Tibial nerve (tissue), 4 donors: Measurements from ENCODE around the gene C1orf159. TPM values are rescaled to one million over a fixed set of nuclear protein-coding genes. Genes with fewer than 3 reads are reported as not detected.
"Not testable (repeated sequence)": the region's sequence is repeated elsewhere in the genome, so short reads cannot be mapped to it uniquely, and the experiment has no call there.

Experiments
- DNase-seq, 2 donors: peaks; one replicate each; pipeline ENCODE4 v3.0.0-alpha.2; 2019; ENCODE audit warnings: low spot score in 2 of 2
- H3K27ac ChIP-seq, 4 donors: fragments of 200-600 bp; sonication (generic) in 3 of 4; one replicate each; pipeline ENCODE4 v1.5.1; 2017 to 2019; ENCODE audit warnings: mild to moderate bottlenecking in 1 of 4
- H3K27me3 ChIP-seq, 2 donors: fragments of 200-600 bp; sonication (generic) in 1 of 2; one replicate each; pipeline versions ENCODE4 v1.5.1 to v1.6.0; 2017 to 2019
- H3K36me3 ChIP-seq, 3 donors: fragments of 200-600 bp; sonication (generic); one replicate each; pipeline ENCODE4 v1.5.1; 2018 to 2019
- H3K4me1 ChIP-seq, 4 donors: fragments of 200-600 bp; sonication (generic) in 3 of 4; one replicate each; pipeline ENCODE4 v1.5.1; 2017 to 2019
- H3K4me3 ChIP-seq, 4 donors: fragments of 200-600 bp; sonication (generic) in 3 of 4; one replicate each; pipeline ENCODE4 v1.5.1; 2017 to 2019; ENCODE audit warnings: mild to moderate bottlenecking in 1 of 4, moderate library complexity in 1 of 4
- H3K9me3 ChIP-seq, 4 donors: fragments of 200-600 bp; sonication (generic) in 3 of 4; one replicate each; pipeline ENCODE4 v1.5.1; 2017 to 2019
- CTCF ChIP-seq, 5 experiments: fragments of 200-600 bp in 3 of 5; fragments of 450-650 bp in 2 of 5; sonication (generic) in 3 of 5; IDR thresholded peaks; one replicate each; pipeline ENCODE4 v1.5.1; 2016 to 2019; ENCODE audit warnings: antibody characterized with exemption in 5 of 5, mild to moderate bottlenecking in 3 of 5, moderate library complexity in 2 of 5
- EP300 ChIP-seq, 2 donors: sonication (generic); formaldehyde crosslinking; IDR thresholded peaks; one replicate each; pipeline ENCODE4 v1.6.1; 2017; ENCODE audit warnings: antibody characterized with exemption in 2 of 2, mild to moderate bottlenecking in 1 of 2
- POLR2A ChIP-seq, 2 donors: fragments of 450-650 bp; IDR thresholded peaks; one replicate each; pipeline ENCODE4 v1.6.1; 2017; ENCODE audit warnings: antibody characterized with exemption in 2 of 2, mild to moderate bottlenecking in 2 of 2, moderate library complexity in 2 of 2
- WGBS, 2 donors: methylation state at CpG; one replicate each; pipeline ENCODE4 v1.1.5; 2018; 5-methylcytosine and 5-hydroxymethylcytosine counted together
- total RNA-seq, 4 donors: library from RNA; depleted of rRNA; stranded (reverse); fragments of >200 nt; gene quantifications; one replicate each; pipeline ENCODE4 v1.1.0, GENCODE V29; 2016

C1orf159 gene
- total RNA-seq, 4 donors from 2014 or later: 18.4 to 29.4 (median 23.1) TPM

- Histone ChIP-seq H3K4me3 (peak overlapping the region; percentile 24 to 55 (median 44)), H3K36me3 (peaks cover 0 to 12% (median 0%) of the 10 kb centered on the region in 3 donors), H3K27ac (peak overlapping the region in 1 of 4 donors; percentile 10), H3K27me3 (peaks cover 0 to 81% of the 10 kb centered on the region in 2 donors), H3K4me1 (peaks cover 0 to 56% (median 17%) of the 10 kb centered on the region in 4 donors), H3K9me3 (no peaks in the 10 kb centered on the region)
- DNase-seq: peak; percentile 82 to 85
- 5 to 7% methylated on average over 34 to 47 of the region's 69 CpGs for WGBS, 2 donors
- TF ChIP-seq EP300 (IDR thresholded peaks at IDR 0.05) (no peak), CTCF (IDR thresholded peaks at IDR 0.05) (no peak), POLR2A (IDR thresholded peaks at IDR 0.05) (no peak)
These were observed 56.2 kb downstream of the C1orf159 start for GRCh38 chr1:1059494-1060280.

GRCh38 chr1:1058921-1059493, 56.9 kb downstream of the C1orf159 start:
- Histone ChIP-seq H3K27me3 (peaks cover 0 to 74% of the 10 kb centered on the region in 2 donors), H3K4me1 (peaks cover 0 to 53% (median 15%) of the 10 kb centered on the region in 4 donors), H3K36me3 (peaks cover 0 to 19% (median 0%) of the 10 kb centered on the region in 3 donors), H3K4me3 (peak overlapping the region; percentile 24 to 55 (median 44)), H3K27ac (peak overlapping the region in 1 of 4 donors; percentile 10), H3K9me3 (no peaks in the 10 kb centered on the region)
- TF ChIP-seq POLR2A (IDR thresholded peaks at IDR 0.05): no peak
- peak in 1 of 5 experiments; percentile 9 for TF ChIP-seq CTCF (IDR thresholded peaks at IDR 0.05)
- TF ChIP-seq EP300 (IDR thresholded peaks at IDR 0.05): no peak
- 1 to 2% methylated on average over 42 to 44 of the region's 48 CpGs for WGBS, 2 donors
- no peak for DNase-seq

GRCh38 chr1:1058088-1058905, 57.6 kb downstream of the C1orf159 start:
- TF ChIP-seq CTCF (IDR thresholded peaks at IDR 0.05) (no peak), POLR2A (IDR thresholded peaks at IDR 0.05) (no peak), EP300 (IDR thresholded peaks at IDR 0.05) (no peak)
- no peak for DNase-seq
- Histone ChIP-seq H3K4me1 (peaks cover 0 to 48% (median 11%) of the 10 kb centered on the region in 4 donors), H3K27ac (peak overlapping the region in 1 of 4 donors; percentile 10), H3K36me3 (peaks cover 0 to 26% (median 0%) of the 10 kb centered on the region in 3 donors), H3K27me3 (peaks cover 0 to 67% of the 10 kb centered on the region in 2 donors), H3K4me3 (peak overlapping the region in 2 of 4 donors; percentile 46 to 55), H3K9me3 (no peaks in the 10 kb centered on the region)
- WGBS, 2 donors: 8 to 16% methylated on average over 24 of the region's 24 CpGs

GRCh38 chr1:1057769-1058087, 58.2 kb downstream of the C1orf159 start:
- not testable (repeated sequence) for DNase-seq, H3K9me3 ChIP-seq, H3K4me3 ChIP-seq, H3K27ac ChIP-seq
- peaks cover 0 to 44% (median 11%) of the 10 kb centered on the region in 4 donors for H3K4me1 ChIP-seq
- H3K27me3 ChIP-seq: peaks cover 0 to 61% of the 10 kb centered on the region in 2 donors
- peaks cover 0 to 32% (median 0%) of the 10 kb centered on the region in 3 donors for H3K36me3 ChIP-seq
- WGBS, 2 donors: 40 to 52% methylated on average over 15 of the region's 15 CpGs

- WGBS, 2 donors: 70 to 82% methylated on average over 38 to 41 of the region's 50 CpGs
- DNase-seq: no peak
- Histone ChIP-seq H3K27me3 (peaks cover 0 to 45% of the 10 kb centered on the region in 2 donors), H3K4me1 (peaks cover 0 to 31% (median 11%) of the 10 kb centered on the region in 4 donors), H3K9me3 (no peaks in the 10 kb centered on the region), H3K27ac (no peak overlapping the region), H3K4me3 (no peak overlapping the region), H3K36me3 (peaks cover 0 to 48% (median 0%) of the 10 kb centered on the region in 3 donors)
- TF ChIP-seq EP300 (IDR thresholded peaks at IDR 0.05) (no peak), POLR2A (IDR thresholded peaks at IDR 0.05) (no peak), CTCF (IDR thresholded peaks at IDR 0.05) (no peak)
These were observed 59.8 kb downstream of the C1orf159 start for GRCh38 chr1:1055841-1056736.
